ENCODE data around the gene ABHD2. TPM values are rescaled to one million over a fixed set of nuclear protein-coding genes. Genes with fewer than 3 reads are reported as not detected.
"Not testable (repeated sequence)": the region's sequence is repeated elsewhere in the genome, so short reads cannot be mapped to it uniquely, and the experiment has no call there.

Gene ABHD2, protein sequence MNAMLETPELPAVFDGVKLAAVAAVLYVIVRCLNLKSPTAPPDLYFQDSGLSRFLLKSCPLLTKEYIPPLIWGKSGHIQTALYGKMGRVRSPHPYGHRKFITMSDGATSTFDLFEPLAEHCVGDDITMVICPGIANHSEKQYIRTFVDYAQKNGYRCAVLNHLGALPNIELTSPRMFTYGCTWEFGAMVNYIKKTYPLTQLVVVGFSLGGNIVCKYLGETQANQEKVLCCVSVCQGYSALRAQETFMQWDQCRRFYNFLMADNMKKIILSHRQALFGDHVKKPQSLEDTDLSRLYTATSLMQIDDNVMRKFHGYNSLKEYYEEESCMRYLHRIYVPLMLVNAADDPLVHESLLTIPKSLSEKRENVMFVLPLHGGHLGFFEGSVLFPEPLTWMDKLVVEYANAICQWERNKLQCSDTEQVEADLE
- 10 to 100 TPM; 71.3 to 71.9 TPM for total RNA-seq

DNA sequence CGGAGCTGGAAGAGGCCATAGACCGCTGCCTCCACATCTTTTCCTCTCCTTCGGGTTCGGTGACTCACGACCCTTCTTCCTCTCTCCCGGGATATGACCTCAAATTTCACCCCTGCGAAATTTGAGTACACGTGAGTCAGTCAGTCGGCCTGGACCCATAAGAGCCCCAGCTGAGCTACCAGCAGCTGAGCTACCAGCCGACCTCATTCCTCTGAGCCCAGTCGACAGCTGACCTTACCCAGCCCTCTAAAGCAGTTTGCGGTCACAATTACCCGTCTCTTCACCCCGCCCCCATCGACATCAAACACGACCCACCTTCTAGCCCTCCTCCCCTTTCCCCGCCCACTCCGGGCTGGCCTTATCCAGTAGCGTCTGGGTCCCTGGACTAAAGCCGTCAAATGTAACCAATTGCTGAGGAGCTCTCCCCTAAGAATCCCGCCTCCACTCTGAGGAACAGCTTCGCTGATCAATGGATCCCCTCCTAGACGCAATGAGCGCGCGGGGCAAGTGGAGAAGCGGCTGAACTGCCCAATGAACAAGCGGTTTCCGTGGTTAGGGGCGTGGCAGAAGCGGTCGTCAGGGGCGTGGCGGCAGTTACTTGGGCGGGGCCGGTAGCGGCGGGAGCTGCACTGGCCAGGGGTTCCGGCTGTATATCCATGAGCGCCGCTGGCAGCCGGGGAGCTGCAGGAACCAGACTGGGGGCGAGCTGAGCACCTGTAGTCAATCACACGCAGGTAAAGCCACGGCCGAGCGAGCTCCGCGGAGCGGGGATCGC, at the start of gene ABHD2:
TSS of gene ABHD2 (plus strand) at position 627 of the 775 bp plus-strand sequence. CDS start 27,872 bp downstream, outside the sequence.
- DNase-seq, result peak; percentile 99
- Mint-ChIP-seq H3K4me1 (ENCODE audit: low read depth) (peaks cover 31% of the 10 kb centered on the region), H3K36me3 (ENCODE audit: low read depth) (peaks cover 15% of the 10 kb centered on the region), H3K27me3 (ENCODE audit: low read depth) (no peaks in the 10 kb centered on the region), H3K9me3 (ENCODE audit: insufficient read depth) (no peaks in the 10 kb centered on the region), H3K4me3 (no peak within 1 kb of the TSS), H3K27ac (no peak within 1 kb of the TSS)
- ChIA-PET POLR2A (interaction anchor here (0.6 to 1.7 kb wide), 10 partner anchors 10 to 454 kb away, joined by 3 to 6 read pairs (median 4); no protein-coding TSS in a partner anchor), CTCF (interaction anchor here (0.7 to 5.9 kb wide), 13 partner anchors 9 to 119 kb away, joined by 3 to 61 read pairs (median 5); no protein-coding TSS in a partner anchor)
- peak; percentile 99 for ATAC-seq

- Mint-ChIP-seq H3K36me3 (ENCODE audit: low read depth) (no peaks in the 10 kb centered on the region), H3K27ac (no peak overlapping the region), H3K4me3 (no peak overlapping the region), H3K4me1 (ENCODE audit: low read depth) (no peaks in the 10 kb centered on the region), H3K27me3 (ENCODE audit: low read depth) (peaks cover 33% of the 10 kb centered on the region), H3K9me3 (ENCODE audit: insufficient read depth) (no peaks in the 10 kb centered on the region)
- DNase-seq, result no peak
- ATAC-seq, result no peak
- ChIA-PET CTCF (interaction anchor here (1.2 kb wide), 1 partner anchor 139 kb away, joined by 3 read pairs; no protein-coding TSS in a partner anchor), POLR2A (no interaction called here)
These were observed 49.1 kb upstream of the ABHD2 start for GRCh38 chr15:89039142-89039541.

GRCh38 chr15:89041507-89041906, 46.7 kb upstream of the ABHD2 start:
- CTCF ChIA-PET, result interaction anchor here (1.1 kb wide), 1 partner anchor 130 kb away, joined by 3 read pairs; no protein-coding TSS in a partner anchor
- Mint-ChIP-seq H3K27ac (no peak overlapping the region), H3K36me3 (ENCODE audit: low read depth) (no peaks in the 10 kb centered on the region), H3K9me3 (ENCODE audit: insufficient read depth) (no peaks in the 10 kb centered on the region), H3K27me3 (ENCODE audit: low read depth) (peaks cover 19% of the 10 kb centered on the region), H3K4me1 (ENCODE audit: low read depth) (no peaks in the 10 kb centered on the region), H3K4me3 (no peak overlapping the region)
- ATAC-seq (no peak), DNase-seq (no peak)
- POLR2A ChIA-PET, result no interaction called here

DNA sequence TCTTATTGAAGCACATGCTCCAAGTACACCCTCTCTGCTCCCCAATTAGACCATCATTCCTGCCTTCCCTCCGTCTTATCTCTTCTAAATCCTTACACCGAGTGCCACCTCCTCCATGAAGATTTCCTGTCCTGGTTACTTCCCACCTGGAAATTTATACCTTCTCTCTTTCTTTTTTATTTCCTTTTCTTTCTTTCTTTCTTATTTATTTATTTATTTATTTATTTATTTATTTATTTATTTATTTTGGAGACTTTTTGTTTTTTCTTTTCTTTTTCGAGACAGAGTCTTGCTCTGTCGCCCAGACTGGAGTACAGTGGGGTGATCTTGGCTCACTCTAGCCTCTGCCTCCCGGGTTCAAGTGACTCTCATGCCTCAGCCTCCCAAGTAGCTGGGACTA, 45.9 kb upstream of the ABHD2 start:
- Mint-ChIP-seq H3K27me3 (ENCODE audit: low read depth) (peaks cover 19% of the 10 kb centered on the region), H3K36me3 (ENCODE audit: low read depth) (no peaks in the 10 kb centered on the region), H3K4me3 (no peak overlapping the region), H3K9me3 (ENCODE audit: insufficient read depth) (no peaks in the 10 kb centered on the region), H3K4me1 (ENCODE audit: low read depth) (no peaks in the 10 kb centered on the region), H3K27ac (no peak overlapping the region)
- ATAC-seq (no peak), DNase-seq (no peak)
- ChIA-PET POLR2A (no interaction called here), CTCF (no interaction called here)

DNA sequence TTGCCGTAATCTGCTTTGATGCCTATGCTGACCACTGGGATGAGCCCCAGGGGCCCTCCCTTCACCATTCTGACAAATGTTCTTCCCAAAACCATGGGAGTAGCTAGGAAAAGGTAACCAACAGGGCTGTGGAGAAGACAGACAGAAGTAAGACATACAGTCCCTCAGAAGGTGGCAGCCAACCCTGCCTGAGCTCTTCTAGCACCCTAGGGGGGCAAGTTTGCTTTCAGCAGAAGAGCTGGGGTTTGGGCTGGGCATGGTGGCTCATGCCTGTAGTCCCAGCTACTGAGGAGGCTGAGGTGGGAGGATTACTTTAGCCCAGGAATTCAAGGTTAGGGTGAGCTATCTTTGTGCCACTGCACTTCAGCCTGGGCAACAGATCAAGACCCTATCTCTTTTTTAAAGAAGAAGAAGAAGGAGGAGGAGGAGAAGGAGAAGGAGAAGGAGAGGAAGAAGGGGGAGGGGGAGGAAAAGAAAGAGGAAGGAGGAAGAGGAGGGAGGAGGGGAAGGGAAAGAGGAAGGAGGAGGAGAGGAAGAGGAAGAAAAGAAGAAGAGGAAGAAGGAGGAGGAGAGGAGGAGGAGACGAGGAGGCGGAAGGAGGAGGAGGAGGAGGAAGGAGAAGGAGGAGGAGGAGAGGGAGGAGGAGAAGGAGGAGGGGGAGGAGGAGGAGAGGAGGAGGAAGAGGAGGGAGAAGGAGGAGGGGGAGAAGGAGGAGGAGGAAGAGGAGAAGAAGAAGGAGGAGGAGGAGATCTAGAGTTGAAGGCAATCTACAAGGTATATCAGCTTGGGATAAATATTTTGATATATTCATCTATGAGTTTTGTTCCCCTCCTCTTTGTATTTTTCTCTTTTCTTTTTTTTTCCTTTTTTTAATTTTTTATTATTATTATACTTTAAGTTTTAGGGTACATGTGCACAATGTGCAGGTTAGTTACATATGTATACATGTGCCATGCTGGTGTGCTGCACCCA, 44.9 kb upstream of the ABHD2 start:
- Mint-ChIP-seq H3K36me3 (ENCODE audit: low read depth) (no peaks in the 10 kb centered on the region), H3K4me3 (no peak overlapping the region), H3K27ac (no peak overlapping the region), H3K9me3 (ENCODE audit: insufficient read depth) (no peaks in the 10 kb centered on the region), H3K27me3 (ENCODE audit: low read depth) (peaks cover 16% of the 10 kb centered on the region), H3K4me1 (ENCODE audit: low read depth) (no peaks in the 10 kb centered on the region)
- ChIA-PET POLR2A (no interaction called here), CTCF (no interaction called here)
- no peak for ATAC-seq
- DNase-seq, result no peak

GRCh38 chr15:89049016-89049666, 39.1 kb upstream of the ABHD2 start:
- H3K9me3 Mint-ChIP-seq (ENCODE audit: insufficient read depth); H3K27ac Mint-ChIP-seq; H3K27me3 Mint-ChIP-seq (ENCODE audit: low read depth); POLR2A ChIA-PET; H3K36me3 Mint-ChIP-seq (ENCODE audit: low read depth); H3K4me3 Mint-ChIP-seq; CTCF ChIA-PET; ATAC-seq: not testable (repeated sequence)
- peak; percentile 12 for DNase-seq
- peaks cover 12% of the 10 kb centered on the region for H3K4me1 Mint-ChIP-seq (ENCODE audit: low read depth)

GRCh38 chr15:89051875-89052274, 36.4 kb upstream of the ABHD2 start:
- POLR2A ChIA-PET, result no interaction called here
- CTCF ChIA-PET, result interaction anchor here (1.4 to 2.6 kb wide), 3 partner anchors 120 to 155 kb away, joined by 4 to 12 read pairs (median 6); no protein-coding TSS in a partner anchor
- no peaks in the 10 kb centered on the region for H3K27me3 Mint-ChIP-seq (ENCODE audit: low read depth)
- H3K4me3 Mint-ChIP-seq, result no peak overlapping the region
- H3K9me3 Mint-ChIP-seq (ENCODE audit: insufficient read depth), result no peaks in the 10 kb centered on the region
- H3K4me1 Mint-ChIP-seq (ENCODE audit: low read depth), result peaks cover 12% of the 10 kb centered on the region
- H3K27ac Mint-ChIP-seq, result no peak overlapping the region
- no peaks in the 10 kb centered on the region for H3K36me3 Mint-ChIP-seq (ENCODE audit: low read depth)
- no peak for DNase-seq
- ATAC-seq, result no peak

- ATAC-seq (no peak), DNase-seq (no peak)
- ChIA-PET CTCF (interaction anchor here (2.6 kb wide), 1 partner anchor 125 kb away, joined by 12 read pairs; no protein-coding TSS in a partner anchor), POLR2A (no interaction called here)
- H3K27me3 Mint-ChIP-seq (ENCODE audit: low read depth), result no peaks in the 10 kb centered on the region
- H3K9me3 Mint-ChIP-seq (ENCODE audit: insufficient read depth), result no peaks in the 10 kb centered on the region
- no peak overlapping the region for H3K4me3 Mint-ChIP-seq
- H3K27ac Mint-ChIP-seq, result no peak overlapping the region
- no peaks in the 10 kb centered on the region for H3K36me3 Mint-ChIP-seq (ENCODE audit: low read depth)
- peaks cover 16% of the 10 kb centered on the region for H3K4me1 Mint-ChIP-seq (ENCODE audit: low read depth)
These were observed 35.8 kb upstream of the ABHD2 start for GRCh38 chr15:89052474-89052873.

GRCh38 chr15:89054873-89055272, 33.4 kb upstream of the ABHD2 start:
- no peak for ATAC-seq
- H3K27ac Mint-ChIP-seq, result no peak overlapping the region
- no peaks in the 10 kb centered on the region for H3K36me3 Mint-ChIP-seq (ENCODE audit: low read depth)
- H3K27me3 Mint-ChIP-seq (ENCODE audit: low read depth), result no peaks in the 10 kb centered on the region
- H3K9me3 Mint-ChIP-seq (ENCODE audit: insufficient read depth), result no peaks in the 10 kb centered on the region
- no peak overlapping the region for H3K4me3 Mint-ChIP-seq
- ChIA-PET CTCF (interaction anchor here (1.6 to 9.0 kb wide), 3 partner anchors 78 to 123 kb away, joined by 3 to 88 read pairs (median 8); no protein-coding TSS in a partner anchor), POLR2A (no interaction called here)
- H3K4me1 Mint-ChIP-seq (ENCODE audit: low read depth), result peaks cover 5% of the 10 kb centered on the region
- DNase-seq, result no peak

DNA sequence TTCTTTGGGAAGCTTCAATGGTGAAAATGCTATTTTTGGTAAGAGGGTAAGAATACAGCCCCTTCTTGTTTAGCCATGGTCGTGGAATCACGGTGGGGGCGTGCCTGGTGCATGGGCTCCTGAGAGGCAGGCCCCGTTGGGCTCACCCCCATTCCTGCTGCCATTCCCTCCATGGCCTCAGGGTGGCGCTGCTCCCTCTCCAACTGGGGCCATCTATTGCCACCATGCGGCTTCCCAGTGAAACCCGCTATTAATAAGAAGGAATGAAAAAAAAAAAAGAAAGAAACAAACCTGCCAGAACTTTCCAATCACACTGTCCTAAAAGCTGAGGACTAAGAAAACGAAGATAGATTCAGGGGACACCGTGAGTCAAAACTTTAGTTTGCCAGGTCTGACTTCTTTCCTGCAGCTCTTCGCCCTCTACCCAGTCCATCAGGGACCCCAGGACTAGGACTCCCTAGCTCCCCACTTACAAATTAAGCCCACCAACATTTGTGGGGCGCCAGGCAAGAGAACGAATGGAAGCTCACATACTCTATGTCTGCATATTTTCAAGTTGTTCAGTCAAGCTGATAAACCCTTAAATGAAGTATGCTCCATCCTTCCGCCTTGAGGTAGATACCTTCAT, 30.6 kb upstream of the ABHD2 start:
- POLR2A ChIA-PET, result no interaction called here
- H3K27me3 Mint-ChIP-seq (ENCODE audit: low read depth), result peaks cover 4% of the 10 kb centered on the region
- no peak overlapping the region for H3K27ac Mint-ChIP-seq
- H3K36me3 Mint-ChIP-seq (ENCODE audit: low read depth), result no peaks in the 10 kb centered on the region
- no peak overlapping the region for H3K4me3 Mint-ChIP-seq
- no peaks in the 10 kb centered on the region for H3K9me3 Mint-ChIP-seq (ENCODE audit: insufficient read depth)
- ATAC-seq (peak; percentile 89), DNase-seq (peak; percentile 82)
- H3K4me1 Mint-ChIP-seq (ENCODE audit: low read depth), result peaks cover 4% of the 10 kb centered on the region
- CTCF ChIA-PET, result interaction anchor here (0.8 to 9.0 kb wide), 46 partner anchors 11 to 433 kb away, joined by 3 to 88 read pairs (median 5); partner anchors contain the start of genes ABHD2 and HAPLN3
